H1 (cell line): ENCODE data around the gene LRP5. TPM values are rescaled to one million over a fixed set of nuclear protein-coding genes. Genes with fewer than 3 reads are reported as not detected.

ENCODE experiments used
- CHD2 ChIP-seq: IDR thresholded peaks from 2 replicates; pipeline ENCODE4 v1.6.1; 2012; ENCODE audit warnings: low read length, improper control_type of control experiment
- CREB1 ChIP-seq: IDR thresholded peaks from 2 replicates; pipeline ENCODE4 v1.6.1; 2012; ENCODE audit warnings: inconsistent platforms
- EGR1 ChIP-seq: IDR thresholded peaks from 2 replicates; pipeline ENCODE4 v1.6.1; 2011; ENCODE audit warnings: low read depth, low read length, borderline replicate concordance
- EP300 ChIP-seq, 2 experiments: IDR thresholded peaks; 1 replicate in 1 of 2; 2 replicates in 1 of 2; pipeline ENCODE4 v1.6.1; 2011 to 2012; ENCODE audit warnings: low read depth in 2 of 2, low read length in 2 of 2, mild to moderate bottlenecking in 2 of 2, borderline replicate concordance in 1 of 2, inconsistent platforms in 1 of 2, moderate library complexity in 1 of 2
- HDAC6 ChIP-seq: IDR thresholded peaks from one replicate; pipeline ENCODE4 v1.7.1; 2012; ENCODE audit warnings: low read depth, mild to moderate bottlenecking, inconsistent platforms, low read length, moderate library complexity
- POLR2A ChIP-seq, 2 experiments: IDR thresholded peaks; 1 replicate in 1 of 2; 2 replicates in 1 of 2; pipeline ENCODE4 v1.6.1; 2011; ENCODE audit warnings: low read depth in 2 of 2, low read length in 2 of 2, mild to moderate bottlenecking in 2 of 2; ENCODE audit errors: control extremely low read depth in 1 of 2
- RNF2 ChIP-seq: fragments of 200-900, 300-1000 bp; sonication (generic); IDR thresholded peaks from 2 replicates; pipeline ENCODE4 v1.7.1; 2016; ENCODE audit warnings: borderline replicate concordance, low read depth, mild to moderate bottlenecking, antibody characterized with exemption, low read length; ENCODE audit not compliant: poor library complexity, severe bottlenecking; ENCODE audit errors: missing control alignments
- SP2 ChIP-seq: IDR thresholded peaks from 2 replicates; pipeline ENCODE4 v1.6.1; 2012; ENCODE audit warnings: mild to moderate bottlenecking, low read length, inconsistent platforms
- TBP ChIP-seq: IDR thresholded peaks from 2 replicates; pipeline ENCODE4 v1.6.1; 2011; ENCODE audit warnings: low read depth, low read length, improper control_type of control experiment
- polyA plus RNA-seq, 7 experiments: library from polyadenylated mRNA; depleted of rRNA in 3 of 7; stranded (reverse) in 5 of 7; unstranded in 2 of 7; fragments of >200 nt in 5 of 7; fragments of 200-250 nt in 2 of 7; gene quantifications; 1 replicate in 5 of 7; 2 replicates in 1 of 7; 4 replicates in 1 of 7; pipeline versions ENCODE4 v1.2.1 to v1.2.3, GENCODE V29; 2011 to 2013; ENCODE audit warnings: missing spikeins in 2 of 7, mixed read lengths in 2 of 7
- total RNA-seq: library from RNA; stranded (reverse); fragmentation: NEBNext Ultra II Directional; extraction: Animal tissue kit (Norgen Biotek cat#: 25700); gene quantifications from 2 replicates; pipeline ENCODE4 v1.2.1, GENCODE V29; 2021
- TF ChIP-seq, protein P1 (sequence below): IDR thresholded peaks from 2 replicates; pipeline ENCODE4 v1.6.1; 2012; ENCODE audit warnings: inconsistent platforms

Gene LRP5
- total and polyA plus RNA-seq, 2 of the 8 experiments (the other 6 are each of a cell fraction or from before 2014, with no cell fraction given): 19.0 to 38.9 TPM

- TF ChIP-seq, protein P1, sequence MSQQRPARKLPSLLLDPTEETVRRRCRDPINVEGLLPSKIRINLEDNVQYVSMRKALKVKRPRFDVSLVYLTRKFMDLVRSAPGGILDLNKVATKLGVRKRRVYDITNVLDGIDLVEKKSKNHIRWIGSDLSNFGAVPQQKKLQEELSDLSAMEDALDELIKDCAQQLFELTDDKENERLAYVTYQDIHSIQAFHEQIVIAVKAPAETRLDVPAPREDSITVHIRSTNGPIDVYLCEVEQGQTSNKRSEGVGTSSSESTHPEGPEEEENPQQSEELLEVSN: no peak
- no peak for TF ChIP-seq CREB1
- no peak for TF ChIP-seq EP300 (IDR thresholded peaks at IDR 0.05; ENCODE audit: borderline replicate concordance in 1 of 2, low read depth in 2 of 2, low read length in 2 of 2)
- no peak for TF ChIP-seq EGR1
- no peak for TF ChIP-seq POLR2A (IDR thresholded peaks at IDR 0.05; ENCODE audit: control extremely low read depth in 1 of 2, low read depth in 2 of 2, low read length in 2 of 2)
- TF ChIP-seq HDAC6: no peak
- no peak for TF ChIP-seq CHD2
- no peak for TF ChIP-seq RNF2
- TF ChIP-seq TBP: no peak
- no peak for TF ChIP-seq SP2
Measured at GRCh38 chr11:68325183-68325906, 13.0 kb downstream of the LRP5 start (continued).
